HepG2 (cell line): Measurements from ENCODE around the gene PPP6R2.

Source experiments
- GABPA ChIP-seq, 2 experiments: IDR thresholded peaks; 2 replicates each; pipeline ENCODE4 v1.6.1; 2011 to 2016; ENCODE audit warnings: low read depth in 2 of 2, low read length in 1 of 2, missing biosample characterization in 1 of 2, missing genetic modification characterization in 1 of 2
- REXO4 ChIP-seq: sonication (generic); formaldehyde crosslinking; IDR thresholded peaks from 2 replicates; pipeline ENCODE4 v1.8.0; 2022; ENCODE audit warnings: missing genetic modification reagents, mild to moderate bottlenecking, borderline replicate concordance
- SNRNP70 ChIP-seq: fragments of 200-400 bp; formaldehyde crosslinking; IDR thresholded peaks from 2 replicates; pipeline ENCODE4 v1.6.1; 2017; ENCODE audit warnings: mild to moderate bottlenecking, low read depth, low read length, moderate library complexity
- ZNF263 ChIP-seq: sonication (generic); formaldehyde crosslinking; IDR thresholded peaks from 2 replicates; pipeline ENCODE4 v1.4.0; 2020; ENCODE audit warnings: missing genetic modification reagents
- ZNF274 ChIP-seq: sonication (generic); formaldehyde crosslinking; IDR thresholded peaks from 2 replicates; pipeline ENCODE4 v1.5.1; 2020; ENCODE audit warnings: mild to moderate bottlenecking, missing genetic modification reagents
- TF ChIP-seq, protein P1 (sequence below): sonication (generic); formaldehyde crosslinking; IDR thresholded peaks from 2 replicates; pipeline ENCODE4 v1.4.0; 2020; ENCODE audit warnings: missing genetic modification reagents, borderline replicate concordance
- TF ChIP-seq, protein P2 (sequence below), 2 experiments: sonication (generic) in 1 of 2; formaldehyde crosslinking in 1 of 2; IDR thresholded peaks; 2 replicates each; pipeline versions ENCODE4 v1.5.1 to v1.6.1; 2011 to 2020; ENCODE audit warnings: borderline replicate concordance in 1 of 2, low read depth in 1 of 2, low read length in 1 of 2, mild to moderate bottlenecking in 1 of 2, missing genetic modification reagents in 1 of 2, moderate library complexity in 1 of 2

DNA sequence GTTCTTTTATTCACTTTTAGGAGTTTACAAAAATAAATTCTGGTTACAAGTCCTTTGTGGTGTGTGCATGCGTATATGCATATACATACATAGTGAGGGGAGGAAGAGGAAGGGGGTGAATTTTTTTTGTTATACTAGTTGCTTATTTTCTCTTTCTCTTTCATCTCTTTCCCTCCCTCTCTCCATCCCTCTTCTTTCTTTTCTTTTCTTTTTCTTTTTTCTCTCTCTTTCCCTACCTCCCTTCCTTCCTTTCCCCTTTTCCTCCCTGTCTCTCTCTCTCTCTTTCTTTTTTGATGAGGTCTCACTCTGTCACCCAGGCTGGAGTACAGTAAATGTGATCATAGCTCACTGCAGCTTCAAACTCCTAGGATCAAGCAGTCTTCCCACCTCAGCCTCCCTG is 14.1 kb downstream of the PPP6R2 start:
- TF ChIP-seq, protein P1, sequence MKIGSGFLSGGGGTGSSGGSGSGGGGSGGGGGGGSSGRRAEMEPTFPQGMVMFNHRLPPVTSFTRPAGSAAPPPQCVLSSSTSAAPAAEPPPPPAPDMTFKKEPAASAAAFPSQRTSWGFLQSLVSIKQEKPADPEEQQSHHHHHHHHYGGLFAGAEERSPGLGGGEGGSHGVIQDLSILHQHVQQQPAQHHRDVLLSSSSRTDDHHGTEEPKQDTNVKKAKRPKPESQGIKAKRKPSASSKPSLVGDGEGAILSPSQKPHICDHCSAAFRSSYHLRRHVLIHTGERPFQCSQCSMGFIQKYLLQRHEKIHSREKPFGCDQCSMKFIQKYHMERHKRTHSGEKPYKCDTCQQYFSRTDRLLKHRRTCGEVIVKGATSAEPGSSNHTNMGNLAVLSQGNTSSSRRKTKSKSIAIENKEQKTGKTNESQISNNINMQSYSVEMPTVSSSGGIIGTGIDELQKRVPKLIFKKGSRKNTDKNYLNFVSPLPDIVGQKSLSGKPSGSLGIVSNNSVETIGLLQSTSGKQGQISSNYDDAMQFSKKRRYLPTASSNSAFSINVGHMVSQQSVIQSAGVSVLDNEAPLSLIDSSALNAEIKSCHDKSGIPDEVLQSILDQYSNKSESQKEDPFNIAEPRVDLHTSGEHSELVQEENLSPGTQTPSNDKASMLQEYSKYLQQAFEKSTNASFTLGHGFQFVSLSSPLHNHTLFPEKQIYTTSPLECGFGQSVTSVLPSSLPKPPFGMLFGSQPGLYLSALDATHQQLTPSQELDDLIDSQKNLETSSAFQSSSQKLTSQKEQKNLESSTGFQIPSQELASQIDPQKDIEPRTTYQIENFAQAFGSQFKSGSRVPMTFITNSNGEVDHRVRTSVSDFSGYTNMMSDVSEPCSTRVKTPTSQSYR: no peak
- TF ChIP-seq ZNF274 (CRISPR knock-in tag) (no peak), SNRNP70 (no peak), REXO4 (CRISPR knock-in tag) (no peak), GABPA (IDR thresholded peaks at IDR 0.05; ENCODE audit: low read depth, low read length) (no peak), GABPA (CRISPR knock-in tag; IDR thresholded peaks at IDR 0.05; ENCODE audit: low read depth) (no peak), ZNF263 (CRISPR knock-in tag) (no peak)
- TF ChIP-seq, protein P2, sequence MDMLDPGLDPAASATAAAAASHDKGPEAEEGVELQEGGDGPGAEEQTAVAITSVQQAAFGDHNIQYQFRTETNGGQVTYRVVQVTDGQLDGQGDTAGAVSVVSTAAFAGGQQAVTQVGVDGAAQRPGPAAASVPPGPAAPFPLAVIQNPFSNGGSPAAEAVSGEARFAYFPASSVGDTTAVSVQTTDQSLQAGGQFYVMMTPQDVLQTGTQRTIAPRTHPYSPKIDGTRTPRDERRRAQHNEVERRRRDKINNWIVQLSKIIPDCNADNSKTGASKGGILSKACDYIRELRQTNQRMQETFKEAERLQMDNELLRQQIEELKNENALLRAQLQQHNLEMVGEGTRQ (IDR thresholded peaks at IDR 0.05; ENCODE audit: low read depth, low read length): no peak
- TF ChIP-seq, protein P2 (CRISPR knock-in tag; IDR thresholded peaks at IDR 0.05; ENCODE audit: borderline replicate concordance): no peak
